Brain microvascular endothelial cell (primary cell): ENCODE results near the gene VPS41.

Experiments used
- DNase-seq: peaks from one replicate; pipeline ENCODE4 v3.0.0-alpha.2; 2020
- H3K27ac ChIP-seq: fragments of 250-450 bp; sonication (Bioruptor Pico); 2 replicates; pipeline ENCODE4 v1.5.1; 2020; ENCODE audit warnings: mild to moderate bottlenecking, moderate library complexity
- H3K27me3 ChIP-seq: fragments of 250-450 bp; sonication (Bioruptor Pico); replicated peaks from 2 replicates; pipeline ENCODE4 v1.5.1; 2020; ENCODE audit warnings: mild to moderate bottlenecking
- H3K36me3 ChIP-seq: fragments of 250-450 bp; sonication (Bioruptor Pico); replicated peaks from 2 replicates; pipeline ENCODE4 v1.5.1; 2020; ENCODE audit warnings: mild to moderate bottlenecking
- H3K4me3 ChIP-seq: 2 replicates; pipeline ENCODE4 v1.5.1; 2011; ENCODE audit warnings: low read depth, mild to moderate bottlenecking, control low read depth, low read length, moderate library complexity
- CTCF ChIP-seq: IDR thresholded peaks from 2 replicates; pipeline ENCODE4 v1.5.1; 2011; ENCODE audit warnings: low read depth, mild to moderate bottlenecking, moderate library complexity, low read length, control low read depth, inconsistent platforms; ENCODE audit errors: missing control alignments
- in situ Hi-C: cut with HindIII; loops from 2 replicates; pipeline ENCODE4 v1.10.0; 2017; ENCODE audit warnings: low sequenced_read_pairs, low pct_ligation_motif_present

The VPS41 gene

DNA sequence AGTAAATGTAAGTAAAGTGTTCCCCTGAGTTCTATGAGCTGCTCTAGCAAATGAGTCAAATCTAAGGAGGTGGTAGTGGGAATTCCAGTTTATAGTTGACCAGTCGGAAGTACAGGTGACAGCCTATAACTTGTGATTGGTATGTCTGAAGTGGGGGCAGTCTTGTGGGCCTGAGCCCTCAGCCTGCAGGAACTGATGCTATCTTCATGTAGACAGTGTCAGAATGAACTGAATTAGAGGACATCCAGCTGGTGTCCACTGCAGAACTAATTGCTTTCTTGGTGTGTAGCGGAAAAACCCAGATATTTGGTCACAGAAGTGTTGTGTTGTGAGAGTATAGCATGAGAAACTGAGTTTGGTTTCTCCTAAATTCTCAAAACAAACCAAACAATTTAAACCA, 150.0 kb downstream of the VPS41 start:
- no peak overlapping the region for H3K27ac ChIP-seq
- in situ Hi-C loops: no loop called here
- H3K27me3 ChIP-seq: no peaks in the 10 kb centered on the region
- no peaks in the 10 kb centered on the region for H3K36me3 ChIP-seq
- no peak overlapping the region for H3K4me3 ChIP-seq
- TF ChIP-seq CTCF: no peak
- no peak for DNase-seq

DNA sequence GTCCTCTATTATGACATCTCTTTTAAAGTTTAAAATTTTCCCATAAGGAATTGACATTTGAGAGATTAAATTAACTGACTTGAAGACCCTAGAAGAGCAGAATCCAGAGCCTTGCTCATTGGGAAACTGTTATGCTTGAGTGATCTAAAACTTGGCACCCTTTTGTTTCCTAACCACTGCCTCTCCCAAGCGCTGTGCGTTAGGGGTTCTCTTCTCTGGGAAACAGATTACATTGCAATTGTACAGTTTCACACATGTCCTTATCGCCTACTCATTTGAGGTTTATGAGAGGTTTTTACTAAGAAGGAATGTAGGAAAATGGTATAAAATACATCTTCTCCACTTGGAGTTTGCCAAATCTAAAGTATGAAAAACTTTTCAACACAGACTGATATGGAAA, 151.1 kb downstream of the VPS41 start:
- DNase-seq: no peak
- Histone ChIP-seq H3K4me3 (no peak overlapping the region), H3K27ac (no peak overlapping the region), H3K27me3 (no peaks in the 10 kb centered on the region), H3K36me3 (no peaks in the 10 kb centered on the region)
- TF ChIP-seq CTCF: no peak
- in situ Hi-C loops: no loop called here

GRCh38 chr7:38756521-38756920, 152.5 kb downstream of the VPS41 start:
- H3K27ac ChIP-seq: no peak overlapping the region
- peaks cover 3% of the 10 kb centered on the region for H3K36me3 ChIP-seq
- DNase-seq: peak; percentile 39
- in situ Hi-C loops: no loop called here
- H3K4me3 ChIP-seq: no peak overlapping the region
- no peaks in the 10 kb centered on the region for H3K27me3 ChIP-seq
- no peak for TF ChIP-seq CTCF

GRCh38 chr7:38753347-38753746, 155.6 kb downstream of the VPS41 start:
- no peak for DNase-seq
- Histone ChIP-seq H3K4me3 (no peak overlapping the region), H3K27me3 (no peaks in the 10 kb centered on the region), H3K27ac (no peak overlapping the region), H3K36me3 (peaks cover 3% of the 10 kb centered on the region)
- in situ Hi-C loops: no loop called here
- no peak for TF ChIP-seq CTCF

DNA sequence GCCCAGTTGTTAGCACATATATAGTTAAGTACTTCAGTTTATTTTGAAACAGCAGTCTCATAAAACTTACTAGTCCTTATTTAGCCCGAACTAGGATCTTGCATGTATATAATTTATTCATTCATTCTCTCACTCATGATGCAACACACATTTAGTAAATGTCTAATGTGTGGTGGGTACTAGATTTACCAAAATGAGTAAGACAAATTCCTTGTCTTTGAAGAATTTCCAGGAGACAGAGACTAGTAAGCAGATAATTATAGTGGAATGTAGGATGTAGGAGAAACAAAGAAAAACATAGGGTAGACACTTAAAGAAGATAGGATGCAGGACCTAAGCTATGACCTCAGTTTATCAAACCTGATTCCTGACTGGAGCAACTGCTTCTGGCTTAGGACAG, 157.6 kb downstream of the VPS41 start:
- no peak overlapping the region for H3K27ac ChIP-seq
- peaks cover 3% of the 10 kb centered on the region for H3K36me3 ChIP-seq
- H3K4me3 ChIP-seq: no peak overlapping the region
- no peak for TF ChIP-seq CTCF
- DNase-seq: no peak
- in situ Hi-C loops: no loop called here
- H3K27me3 ChIP-seq: no peaks in the 10 kb centered on the region

- TF ChIP-seq CTCF: peak; percentile 55
- Histone ChIP-seq H3K36me3 (peaks cover 3% of the 10 kb centered on the region), H3K27ac (no peak overlapping the region), H3K4me3 (no peak overlapping the region), H3K27me3 (no peaks in the 10 kb centered on the region)
- peak; percentile 18 for DNase-seq
- in situ Hi-C loops: no loop called here
These were observed 160.9 kb downstream of the VPS41 start for GRCh38 chr7:38748056-38748610.
